Neural cell (in vitro differentiated cells): Measurements from ENCODE around the gene ADAMTS19.

Source experiments
- CTCF ChIP-seq: fragments of 450-650 bp; IDR thresholded peaks from 2 replicates; pipeline ENCODE4 v1.5.1; 2014; ENCODE audit warnings: antibody characterized with exemption, mild to moderate bottlenecking, moderate library complexity; ENCODE audit not compliant: poor library complexity, severe bottlenecking
- POLR2AphosphoS5 ChIP-seq: IDR thresholded peaks from 2 replicates; pipeline ENCODE4 v1.6.1; 2012
- RAD21 ChIP-seq: fragments of 450-650 bp; conservative IDR thresholded peaks from 2 replicates; pipeline ENCODE4 v1.6.1; 2014; ENCODE audit warnings: antibody characterized with exemption, mild to moderate bottlenecking, moderate library complexity
- REST ChIP-seq: IDR thresholded peaks from 2 replicates; pipeline ENCODE4 v1.6.1; 2012; ENCODE audit warnings: borderline replicate concordance
- TAF1 ChIP-seq: IDR thresholded peaks from 2 replicates; pipeline ENCODE4 v1.6.1; 2012; ENCODE audit warnings: low read depth

- no peak for TF ChIP-seq CTCF
- TF ChIP-seq TAF1 = no peak
- TF ChIP-seq POLR2AphosphoS5 = no peak
- no peak for TF ChIP-seq REST
- no peak for TF ChIP-seq RAD21
Measured at GRCh38 chr5:129617206-129617605, 157.1 kb downstream of the ADAMTS19 start.
